Activated naive CD4-positive, alpha-beta T cell treated with anti-CD3 and anti-CD28 coated beads, Interleukin-2, amount 50 U/mL, for 24 hours (primary cell): ENCODE results near the gene COG5.
"Not testable (repeated sequence)": the region's sequence is repeated elsewhere in the genome, so short reads cannot be mapped to it uniquely, and the experiment has no call there.

ENCODE experiments used
- H3K27ac Mint-ChIP-seq: one replicate; pipeline ENCODE4 v1.8.0; 2021; ENCODE audit warnings: mild to moderate bottlenecking, mixed read lengths
- H3K27me3 Mint-ChIP-seq: one replicate; pipeline ENCODE4 v1.8.0; 2021; ENCODE audit warnings: mixed read lengths
- H3K36me3 Mint-ChIP-seq: one replicate; pipeline ENCODE4 v1.8.0; 2021; ENCODE audit warnings: mixed read lengths
- H3K4me1 Mint-ChIP-seq: one replicate; pipeline ENCODE4 v1.8.0; 2021; ENCODE audit warnings: mixed read lengths
- H3K4me3 Mint-ChIP-seq: one replicate; pipeline ENCODE4 v1.8.0; 2021; ENCODE audit warnings: mild to moderate bottlenecking, mixed read lengths
- H3K9me3 Mint-ChIP-seq: one replicate; pipeline ENCODE4 v1.8.0; 2021; ENCODE audit warnings: mixed read lengths

The COG5 gene

GRCh38 chr7:107248551-107249316 lies 315.0 kb downstream of the COG5 start:
- Mint-ChIP-seq H3K4me1 (peaks cover 12% of the 10 kb centered on the region), H3K27me3 (no peaks in the 10 kb centered on the region), H3K4me3 (no peak overlapping the region), H3K27ac (no peak overlapping the region), H3K9me3 (no peaks in the 10 kb centered on the region), H3K36me3 (peaks cover 46% of the 10 kb centered on the region)

- H3K36me3 Mint-ChIP-seq = peaks cover 51% of the 10 kb centered on the region
- H3K4me1 Mint-ChIP-seq, H3K27ac Mint-ChIP-seq, H3K27me3 Mint-ChIP-seq, H3K9me3 Mint-ChIP-seq, H3K4me3 Mint-ChIP-seq: not testable (repeated sequence)
These were observed 316.9 kb downstream of the COG5 start for GRCh38 chr7:107246836-107247235.

GRCh38 chr7:107244613-107245012 lies 319.1 kb downstream of the COG5 start:
- H3K27ac Mint-ChIP-seq = no peak overlapping the region
- H3K4me1 Mint-ChIP-seq = no peaks in the 10 kb centered on the region
- peaks cover 48% of the 10 kb centered on the region for H3K36me3 Mint-ChIP-seq
- H3K27me3 Mint-ChIP-seq = no peaks in the 10 kb centered on the region
- no peak overlapping the region for H3K4me3 Mint-ChIP-seq
- no peaks in the 10 kb centered on the region for H3K9me3 Mint-ChIP-seq

GRCh38 chr7:107242267-107242666 lies 321.5 kb downstream of the COG5 start:
- Mint-ChIP-seq H3K4me1 (no peaks in the 10 kb centered on the region), H3K9me3 (no peaks in the 10 kb centered on the region), H3K27ac (no peak overlapping the region), H3K4me3 (no peak overlapping the region), H3K27me3 (no peaks in the 10 kb centered on the region), H3K36me3 (peaks cover 45% of the 10 kb centered on the region)

- Mint-ChIP-seq H3K9me3 (no peaks in the 10 kb centered on the region), H3K4me3 (no peak overlapping the region), H3K4me1 (no peaks in the 10 kb centered on the region), H3K36me3 (peaks cover 19% of the 10 kb centered on the region), H3K27ac (no peak overlapping the region), H3K27me3 (no peaks in the 10 kb centered on the region)
These were observed 326.3 kb downstream of the COG5 start for GRCh38 chr7:107237451-107237850.

GRCh38 chr7:107236862-107237261 lies 326.9 kb downstream of the COG5 start:
- H3K36me3 Mint-ChIP-seq = peaks cover 19% of the 10 kb centered on the region
- no peak overlapping the region for H3K4me3 Mint-ChIP-seq
- H3K4me1 Mint-ChIP-seq = no peaks in the 10 kb centered on the region
- H3K9me3 Mint-ChIP-seq = no peaks in the 10 kb centered on the region
- H3K27me3 Mint-ChIP-seq = no peaks in the 10 kb centered on the region
- no peak overlapping the region for H3K27ac Mint-ChIP-seq

GRCh38 chr7:107234436-107234835 lies 329.3 kb downstream of the COG5 start:
- Mint-ChIP-seq H3K4me1 (no peaks in the 10 kb centered on the region), H3K27me3 (no peaks in the 10 kb centered on the region), H3K36me3 (peaks cover 19% of the 10 kb centered on the region), H3K4me3 (no peak overlapping the region), H3K9me3 (no peaks in the 10 kb centered on the region), H3K27ac (no peak overlapping the region)

GRCh38 chr7:107233981-107234380 lies 329.7 kb downstream of the COG5 start:
- Mint-ChIP-seq H3K36me3 (peaks cover 20% of the 10 kb centered on the region), H3K4me3 (no peak overlapping the region), H3K27ac (no peak overlapping the region), H3K27me3 (no peaks in the 10 kb centered on the region), H3K4me1 (no peaks in the 10 kb centered on the region), H3K9me3 (no peaks in the 10 kb centered on the region)

- H3K27me3 Mint-ChIP-seq = no peaks in the 10 kb centered on the region
- no peaks in the 10 kb centered on the region for H3K4me1 Mint-ChIP-seq
- H3K4me3 Mint-ChIP-seq = no peak overlapping the region
- H3K27ac Mint-ChIP-seq = no peak overlapping the region
- H3K9me3 Mint-ChIP-seq = no peaks in the 10 kb centered on the region
- H3K36me3 Mint-ChIP-seq = peaks cover 17% of the 10 kb centered on the region
These were observed 330.5 kb downstream of the COG5 start for GRCh38 chr7:107233174-107233573.

- Mint-ChIP-seq H3K36me3 (peaks cover 15% of the 10 kb centered on the region), H3K4me1 (no peaks in the 10 kb centered on the region), H3K4me3 (no peak overlapping the region), H3K9me3 (no peaks in the 10 kb centered on the region), H3K27me3 (no peaks in the 10 kb centered on the region), H3K27ac (no peak overlapping the region)
These were observed 331.1 kb downstream of the COG5 start for GRCh38 chr7:107232568-107233090.

- Mint-ChIP-seq H3K27ac (no peak overlapping the region), H3K4me1 (no peaks in the 10 kb centered on the region), H3K9me3 (no peaks in the 10 kb centered on the region), H3K4me3 (no peak overlapping the region), H3K27me3 (no peaks in the 10 kb centered on the region), H3K36me3 (peaks cover 11% of the 10 kb centered on the region)
These were observed 333.4 kb downstream of the COG5 start for GRCh38 chr7:107230334-107230733.

- peaks cover 15% of the 10 kb centered on the region for H3K36me3 Mint-ChIP-seq
- H3K4me3 Mint-ChIP-seq = no peak overlapping the region
- no peaks in the 10 kb centered on the region for H3K4me1 Mint-ChIP-seq
- no peaks in the 10 kb centered on the region for H3K9me3 Mint-ChIP-seq
- no peaks in the 10 kb centered on the region for H3K27me3 Mint-ChIP-seq
- H3K27ac Mint-ChIP-seq = no peak overlapping the region
These were observed 335.4 kb downstream of the COG5 start for GRCh38 chr7:107228291-107228690.

GRCh38 chr7:107224374-107225223 lies 339.1 kb downstream of the COG5 start:
- Mint-ChIP-seq H3K4me1 (no peaks in the 10 kb centered on the region), H3K27me3 (no peaks in the 10 kb centered on the region), H3K27ac (no peak overlapping the region)

GRCh38 chr7:107220806-107221205 lies 342.9 kb downstream of the COG5 start:
- not testable (repeated sequence) for H3K4me1 Mint-ChIP-seq, H3K27me3 Mint-ChIP-seq, H3K27ac Mint-ChIP-seq, H3K4me3 Mint-ChIP-seq
- H3K9me3 Mint-ChIP-seq = peaks cover 11% of the 10 kb centered on the region
- H3K36me3 Mint-ChIP-seq = peaks cover 36% of the 10 kb centered on the region

More at GRCh38 chr7:107224374-107225223, 339.1 kb downstream of the COG5 start:
- Mint-ChIP-seq H3K4me3 (no peak overlapping the region), H3K36me3 (peaks cover 21% of the 10 kb centered on the region), H3K9me3 (no peaks in the 10 kb centered on the region)

- Mint-ChIP-seq H3K4me1 (no peaks in the 10 kb centered on the region), H3K27me3 (no peaks in the 10 kb centered on the region), H3K4me3 (no peak overlapping the region), H3K9me3 (peaks cover 11% of the 10 kb centered on the region), H3K27ac (no peak overlapping the region), H3K36me3 (peaks cover 37% of the 10 kb centered on the region)
These were observed 343.4 kb downstream of the COG5 start for GRCh38 chr7:107220356-107220755.
